GM12878 (cell line): ENCODE results near the gene RIPOR1.

Source experiments
- CREM ChIP-seq: IDR thresholded peaks from 2 replicates; pipeline ENCODE4 v1.6.1; 2014; ENCODE audit warnings: antibody characterized with exemption, low read depth
- CTCF ChIP-seq, 3 experiments: IDR thresholded peaks in 2 of 3; conservative IDR thresholded peaks in 1 of 3; 2 replicates each; pipeline ENCODE4 v1.5.1; 2011; ENCODE audit warnings: low read depth in 3 of 3, low read length in 3 of 3, mild to moderate bottlenecking in 3 of 3, control low read depth in 2 of 3, moderate library complexity in 2 of 3, inconsistent platforms in 1 of 3, mixed read lengths in 1 of 3; ENCODE audit not compliant: control insufficient read depth in 2 of 3, insufficient read depth in 1 of 3; ENCODE audit errors: extremely low read depth in 1 of 3
- EP300 ChIP-seq, 2 experiments: fragments of 150-350 bp in 1 of 2; IDR thresholded peaks; 2 replicates each; pipeline ENCODE4 v1.6.1; 2011 to 2012; ENCODE audit warnings: low read depth in 2 of 2, low read length in 2 of 2, borderline replicate concordance in 1 of 2, improper control_type of control experiment in 1 of 2, inconsistent platforms in 1 of 2; ENCODE audit not compliant: control insufficient read depth in 1 of 2
- POLR2A ChIP-seq: IDR thresholded peaks from 2 replicates; pipeline ENCODE4 v1.6.1; 2011; ENCODE audit warnings: low read depth, mild to moderate bottlenecking, low read length
- POLR2AphosphoS2 ChIP-seq: IDR thresholded peaks from 2 replicates; pipeline ENCODE4 v1.6.1; 2011; ENCODE audit warnings: low read depth, mild to moderate bottlenecking, low read length, improper control_type of control experiment, moderate library complexity
- RFX5 ChIP-seq: IDR thresholded peaks from 2 replicates; pipeline ENCODE4 v1.6.1; 2011; ENCODE audit warnings: low read depth, low read length, improper control_type of control experiment
- TCF7 ChIP-seq: IDR thresholded peaks from 2 replicates; pipeline ENCODE4 v1.6.1; 2014; ENCODE audit warnings: antibody characterized with exemption, borderline replicate concordance

GRCh38 chr16:67593288-67593687, 64.7 kb downstream of the RIPOR1 start:
- no peak for TF ChIP-seq POLR2AphosphoS2
- TF ChIP-seq TCF7 = no peak
- TF ChIP-seq EP300 (IDR thresholded peaks at IDR 0.05; ENCODE audit: borderline replicate concordance in 1 of 2, control insufficient read depth in 1 of 2, low read depth in 2 of 2, low read length in 2 of 2) = no peak
- TF ChIP-seq CTCF (IDR thresholded peaks at IDR 0.05 in 2 of 3, conservative IDR thresholded peaks at IDR 0.05 in 1 of 3; ENCODE audit: control insufficient read depth in 2 of 3, extremely low read depth in 1 of 3, insufficient read depth in 1 of 3, low read depth in 3 of 3, low read length in 3 of 3) = no peak
- TF ChIP-seq RFX5 = no peak
- no peak for TF ChIP-seq POLR2A
- no peak for TF ChIP-seq CREM
